Articular chondrocyte of knee joint (primary cell): ENCODE results near the gene NKX3-2. TPM values are rescaled to one million over a fixed set of nuclear protein-coding genes. Genes with fewer than 3 reads are reported as not detected.

Experiments used
- total RNA-seq: library from RNA; depleted of rRNA; stranded (reverse); fragments of >200 nt; gene quantifications from 2 replicates; pipeline ENCODE4 v1.2.3, GENCODE V29; 2012

The NKX3-2 gene
- 2.6 and 3.6 TPM in 2 replicates for total RNA-seq

DNA sequence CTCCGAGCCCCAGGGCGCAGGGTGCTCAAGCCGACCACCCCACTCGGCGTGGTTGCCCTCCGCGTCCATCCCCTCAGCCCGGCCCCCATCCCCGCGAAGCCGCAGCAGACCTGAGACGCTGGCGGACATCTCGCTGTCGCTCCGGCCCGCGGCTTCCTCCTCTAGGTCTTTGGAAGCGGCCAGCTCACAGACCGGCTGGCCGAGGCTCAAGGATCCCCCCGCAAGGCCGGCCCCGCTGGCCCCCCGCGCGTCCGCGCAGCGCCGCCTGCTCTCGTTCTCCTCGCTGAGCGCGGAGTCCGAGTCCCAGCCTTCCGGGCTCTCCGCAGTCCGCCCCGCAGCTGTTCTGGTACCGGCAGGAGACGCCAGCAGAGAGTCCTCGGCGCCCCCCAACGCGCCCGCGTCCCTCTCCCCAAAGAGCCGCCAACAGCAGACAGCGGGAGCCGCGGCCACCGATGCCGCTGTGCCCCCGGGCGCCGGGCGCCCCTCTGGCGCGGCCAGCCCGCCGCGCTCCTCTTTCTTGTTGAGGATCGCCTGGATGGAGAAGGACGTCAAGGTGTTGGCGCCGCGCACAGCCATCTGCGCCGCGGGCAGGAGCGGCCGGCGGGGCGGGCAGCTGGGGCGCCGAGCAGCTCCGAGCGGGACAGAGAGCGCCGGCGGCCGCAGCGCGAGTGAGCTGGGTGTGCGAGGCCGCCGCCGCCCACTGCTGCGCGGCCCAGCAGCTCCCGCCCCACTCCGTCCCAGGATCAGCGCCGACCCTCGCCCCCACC is at the start of gene NKX3-2:
Gene NKX3-2, minus strand, starts transcription at position 670 of the 767 bp plus-strand sequence. Its CDS starts 94 bp downstream, at position 576.

Other genes starting within 250 kb of the NKX3-2 start
- gene RAB28, start 60.2 kb downstream of the NKX3-2 start, total RNA-seq: 15.4 and 16.4 TPM in 2 replicates
- 39.2 and 40.2 TPM in 2 replicates for gene BOD1L1, start 83.2 kb upstream of the NKX3-2 start, total RNA-seq